Erythroblast (primary cell): Measurements from ENCODE around the gene MED28.
"Not testable (repeated sequence)": the region's sequence is repeated elsewhere in the genome, so short reads cannot be mapped to it uniquely, and the experiment has no call there.

Experiments used
- DNase-seq, 2 experiments: peaks; one replicate each; lab custom pipeline; 2025; lab: John Stamatoyannopoulos, UW
- GATA1 ChIP-seq: IDR thresholded peaks from 2 replicates; pipeline ENCODE4 v1.6.1; 2011; ENCODE audit warnings: low read depth, mild to moderate bottlenecking, control low read depth, low read length, moderate library complexity
- POLR2A ChIP-seq: IDR thresholded peaks from 2 replicates; pipeline ENCODE4 v1.6.1; 2011; ENCODE audit warnings: mild to moderate bottlenecking, low read length

The MED28 gene

GRCh38 chr4:17636341-17636695 is 21.9 kb downstream of the MED28 start:
- no peak for DNase-seq
- TF ChIP-seq POLR2A (no peak), GATA1 (no peak)

- TF ChIP-seq POLR2A = no peak
- no peak for TF ChIP-seq GATA1
- peak; percentile 82 to 84 for DNase-seq
Measured at GRCh38 chr4:17636696-17637622, 22.5 kb downstream of the MED28 start.

- no peak for DNase-seq
- TF ChIP-seq POLR2A (no peak), GATA1 (no peak)
Measured at GRCh38 chr4:17639136-17639535, 24.7 kb downstream of the MED28 start.

- TF ChIP-seq GATA1 (no peak), POLR2A (no peak)
- no peak for DNase-seq
Measured at GRCh38 chr4:17642398-17642783, 27.9 kb downstream of the MED28 start.

GRCh38 chr4:17646693-17647092 is 32.3 kb downstream of the MED28 start:
- TF ChIP-seq POLR2A (no peak), GATA1 (no peak)
- DNase-seq = no peak

GRCh38 chr4:17647176-17647806 is 32.9 kb downstream of the MED28 start:
- no peak for DNase-seq
- TF ChIP-seq POLR2A (no peak), GATA1 (no peak)

GRCh38 chr4:17647927-17648326 is 33.5 kb downstream of the MED28 start:
- DNase-seq = peak; percentile 4 to 10
- no peak for TF ChIP-seq POLR2A
- no peak for TF ChIP-seq GATA1

- DNase-seq = no peak
- TF ChIP-seq GATA1 = no peak
- TF ChIP-seq POLR2A = no peak
Measured at GRCh38 chr4:17650406-17650805, 36.0 kb downstream of the MED28 start.

- TF ChIP-seq GATA1 = no peak
- no peak for TF ChIP-seq POLR2A
- no peak for DNase-seq
Measured at GRCh38 chr4:17654701-17655100, 40.3 kb downstream of the MED28 start.

GRCh38 chr4:17657090-17657489 is 42.6 kb downstream of the MED28 start:
- DNase-seq = no peak
- TF ChIP-seq GATA1 = no peak
- TF ChIP-seq POLR2A = no peak

GRCh38 chr4:17657849-17658248 is 43.4 kb downstream of the MED28 start:
- TF ChIP-seq GATA1 (no peak), POLR2A (no peak)
- DNase-seq = no peak

GRCh38 chr4:17659196-17659595 is 44.8 kb downstream of the MED28 start:
- DNase-seq = not testable (repeated sequence)

GRCh38 chr4:17662694-17663093 is 48.3 kb downstream of the MED28 start:
- no peak for DNase-seq
- TF ChIP-seq POLR2A (no peak), GATA1 (no peak)

- DNase-seq = no peak
- no peak for TF ChIP-seq GATA1
- no peak for TF ChIP-seq POLR2A
Measured at GRCh38 chr4:17664755-17665154, 50.3 kb downstream of the MED28 start.
